Measurements from ENCODE around the gene TM9SF3. TPM values are rescaled to one million over a fixed set of nuclear protein-coding genes. Genes with fewer than 3 reads are reported as not detected.
A peak's percentile ranks its signal among the peaks of the same experiment; 100 is the strongest.

Gene TM9SF3
- polyA plus RNA-seq, 2 of the 4 experiments (the other 2 are of a cell fraction), result 92.9 to 138 TPM

DNA sequence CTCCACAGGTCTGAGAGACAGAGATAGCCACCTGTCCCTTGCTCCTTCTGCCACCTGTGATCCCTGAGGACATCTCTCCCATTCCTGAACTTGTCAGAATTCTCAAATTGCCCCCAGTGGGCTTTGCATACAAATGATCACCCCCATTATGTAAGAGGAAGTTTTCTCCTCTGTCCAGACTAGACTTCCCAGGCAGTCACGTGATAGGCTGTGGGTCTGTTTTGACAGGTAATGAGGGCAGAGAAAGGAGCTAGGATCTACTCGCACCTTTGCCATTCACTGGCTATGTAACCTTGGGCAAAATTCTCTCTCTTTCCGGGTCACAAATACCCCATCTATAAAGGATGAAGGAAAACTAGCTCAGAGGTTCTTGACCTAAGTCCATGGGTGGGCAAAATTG is 21.4 kb upstream of the TM9SF3 start:
- Histone ChIP-seq H3K4me2 (no peak overlapping the region), H3K27ac (no peak overlapping the region), H3K4me1 (peaks cover 6% of the 10 kb centered on the region; the same call in 2 of the 3 replicates), H3K9me3 (no peaks in the 10 kb centered on the region), H3K4me3 (no peak overlapping the region)
- FAIRE-seq (no peak), DNase-seq (ENCODE audit: low read depth in 1 of 2, low spot score in 1 of 2) (no peak), ATAC-seq (no peak)
- POLR2A ChIA-PET, result no interaction called here
- WGBS (ENCODE audit: missing lambda C conversion rate), result 75% methylated on average over 3 of the region's 3 CpGs
- TF ChIP-seq FOSB (CRISPR knock-in tag; IDR thresholded peaks at IDR 0.05) (no peak), GATA3 (IDR thresholded peaks at IDR 0.05; ENCODE audit: borderline replicate concordance) (no peak), JUNB (IDR thresholded peaks at IDR 0.05) (no peak), HOXB5 (CRISPR knock-in tag; IDR thresholded peaks at IDR 0.05) (no peak), RNF2 (IDR thresholded peaks at IDR 0.05; ENCODE audit: borderline replicate concordance, low read depth) (no peak), RARB (CRISPR knock-in tag; IDR thresholded peaks at IDR 0.05) (no peak)
- TF ChIP-seq, protein P1, sequence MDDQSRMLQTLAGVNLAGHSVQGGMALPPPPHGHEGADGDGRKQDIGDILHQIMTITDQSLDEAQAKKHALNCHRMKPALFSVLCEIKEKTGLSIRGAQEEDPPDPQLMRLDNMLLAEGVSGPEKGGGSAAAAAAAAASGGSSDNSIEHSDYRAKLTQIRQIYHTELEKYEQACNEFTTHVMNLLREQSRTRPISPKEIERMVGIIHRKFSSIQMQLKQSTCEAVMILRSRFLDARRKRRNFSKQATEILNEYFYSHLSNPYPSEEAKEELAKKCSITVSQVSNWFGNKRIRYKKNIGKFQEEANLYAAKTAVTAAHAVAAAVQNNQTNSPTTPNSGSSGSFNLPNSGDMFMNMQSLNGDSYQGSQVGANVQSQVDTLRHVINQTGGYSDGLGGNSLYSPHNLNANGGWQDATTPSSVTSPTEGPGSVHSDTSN (IDR thresholded peaks at IDR 0.05), result no peak
- TF ChIP-seq, protein P2, sequence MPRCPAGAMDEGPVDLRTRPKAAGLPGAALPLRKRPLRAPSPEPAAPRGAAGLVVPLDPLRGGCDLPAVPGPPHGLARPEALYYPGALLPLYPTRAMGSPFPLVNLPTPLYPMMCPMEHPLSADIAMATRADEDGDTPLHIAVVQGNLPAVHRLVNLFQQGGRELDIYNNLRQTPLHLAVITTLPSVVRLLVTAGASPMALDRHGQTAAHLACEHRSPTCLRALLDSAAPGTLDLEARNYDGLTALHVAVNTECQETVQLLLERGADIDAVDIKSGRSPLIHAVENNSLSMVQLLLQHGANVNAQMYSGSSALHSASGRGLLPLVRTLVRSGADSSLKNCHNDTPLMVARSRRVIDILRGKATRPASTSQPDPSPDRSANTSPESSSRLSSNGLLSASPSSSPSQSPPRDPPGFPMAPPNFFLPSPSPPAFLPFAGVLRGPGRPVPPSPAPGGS (IDR thresholded peaks at IDR 0.05), result no peak
- CTCF ChIA-PET, result interaction anchor here (2.3 kb wide), 1 partner anchor 12 kb away, joined by 5 read pairs; no protein-coding TSS in a partner anchor

DNA sequence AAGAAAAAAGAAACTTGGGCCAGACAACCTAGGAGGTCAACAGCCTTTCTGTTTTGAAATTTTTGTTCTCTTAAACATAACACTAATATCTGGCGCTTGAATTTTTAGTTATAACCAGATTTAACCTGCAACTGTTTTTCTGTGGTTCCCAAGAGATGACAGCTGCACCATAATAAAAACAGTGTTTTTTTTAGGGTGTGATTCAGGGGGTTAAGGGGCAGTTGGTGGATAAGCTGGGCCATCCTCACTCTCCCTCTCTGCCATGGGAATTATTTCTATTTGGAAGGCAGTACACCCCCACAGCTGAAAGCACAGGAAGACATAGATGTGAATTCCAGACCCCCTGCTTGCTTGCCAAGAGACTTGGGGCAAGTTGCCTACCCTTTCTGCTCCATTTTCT is 20.1 kb upstream of the TM9SF3 start:
- H3K4me1 ChIP-seq, result peaks cover under 1% of the 10 kb centered on the region; the same call in 1 of the 3 replicates
- ChIA-PET POLR2A (no interaction called here), CTCF (interaction anchor here (1.0 kb wide), 2 partner anchors 31 to 34 kb away, joined by 3 read pairs; no protein-coding TSS in a partner anchor)
- no peak overlapping the region for H3K27ac ChIP-seq
- no peak overlapping the region for H3K4me2 ChIP-seq
- no peak for DNase-seq (ENCODE audit: low read depth in 1 of 2, low spot score in 1 of 2)
- no peak for FAIRE-seq
- TF ChIP-seq TP53 (CRISPR knock-in tag; IDR thresholded peaks at IDR 0.05) (no peak), CEBPB (IDR thresholded peaks at IDR 0.05) (no peak), PHF8 (IDR thresholded peaks at IDR 0.05; ENCODE audit: borderline replicate concordance, low read depth) (no peak), BHLHE40 (IDR thresholded peaks at IDR 0.05; ENCODE audit: low read depth, low read length) (no peak), JUNB (IDR thresholded peaks at IDR 0.05) (no peak), GATA3 (IDR thresholded peaks at IDR 0.05; ENCODE audit: borderline replicate concordance) (no peak), POLR2A (IDR thresholded peaks at IDR 0.05; ENCODE audit: low read length) (no peak), HDAC2 (IDR thresholded peaks at IDR 0.05) (no peak), RCOR1 (IDR thresholded peaks at IDR 0.05; ENCODE audit: low read depth, low read length) (no peak), MAFK (IDR thresholded peaks at IDR 0.05; ENCODE audit: partially characterized antibody) (no peak), MAZ (IDR thresholded peaks at IDR 0.05; ENCODE audit: borderline replicate concordance, low read depth, low read length) (no peak), RFX5 (IDR thresholded peaks at IDR 0.05) (no peak)
- TF ChIP-seq, protein P3, sequence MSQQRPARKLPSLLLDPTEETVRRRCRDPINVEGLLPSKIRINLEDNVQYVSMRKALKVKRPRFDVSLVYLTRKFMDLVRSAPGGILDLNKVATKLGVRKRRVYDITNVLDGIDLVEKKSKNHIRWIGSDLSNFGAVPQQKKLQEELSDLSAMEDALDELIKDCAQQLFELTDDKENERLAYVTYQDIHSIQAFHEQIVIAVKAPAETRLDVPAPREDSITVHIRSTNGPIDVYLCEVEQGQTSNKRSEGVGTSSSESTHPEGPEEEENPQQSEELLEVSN (IDR thresholded peaks at IDR 0.05; ENCODE audit: borderline replicate concordance, low read depth), result no peak
- WGBS (ENCODE audit: missing lambda C conversion rate), result 89% methylated on average over 1 of the region's 1 CpG
- no peak for ATAC-seq
- H3K9me3 ChIP-seq, result no peaks in the 10 kb centered on the region
- H3K4me3 ChIP-seq, result no peak overlapping the region

DNA sequence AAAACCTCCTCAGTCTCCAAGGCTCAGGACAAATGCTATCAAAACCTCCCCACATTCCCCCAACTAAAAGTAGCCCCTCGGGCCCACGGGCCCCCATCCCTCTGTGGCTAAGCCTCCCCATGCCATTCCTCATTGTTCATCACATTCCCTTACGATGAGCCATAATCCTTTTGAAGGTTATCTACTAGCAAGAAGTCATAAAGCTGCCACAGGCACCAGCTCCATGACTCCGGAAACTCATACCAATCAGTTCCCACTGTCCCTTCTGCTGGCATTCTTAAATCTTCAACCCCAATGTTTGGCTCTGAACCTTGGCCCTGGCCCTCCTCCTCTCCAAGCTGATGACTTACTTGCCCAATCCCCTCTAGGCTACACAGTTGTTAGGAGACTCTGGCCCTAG is 19.4 kb upstream of the TM9SF3 start:
- H3K9me3 ChIP-seq, result no peaks in the 10 kb centered on the region
- no peak overlapping the region for H3K4me3 ChIP-seq
- H3K4me1 ChIP-seq, result no peaks in the 10 kb centered on the region
- WGBS (ENCODE audit: missing lambda C conversion rate), result 33% methylated on average over 4 of the region's 4 CpGs
- ChIA-PET CTCF (interaction anchor here (1.0 kb wide), 1 partner anchor 32 kb away, joined by 3 read pairs; no protein-coding TSS in a partner anchor), POLR2A (no interaction called here)
- no peak overlapping the region for H3K4me2 ChIP-seq
- H3K27ac ChIP-seq, result no peak overlapping the region
- FAIRE-seq (no peak), ATAC-seq (peak in 1 of 2 experiments; percentile 53; a peak in 3 of 6 replicates), DNase-seq (ENCODE audit: low read depth in 1 of 2, low spot score in 1 of 2) (no peak)
- TF ChIP-seq ESRRA (IDR thresholded peaks at IDR 0.05; ENCODE audit: borderline replicate concordance, low read length) (no peak), CBX2 (IDR thresholded peaks at IDR 0.05; ENCODE audit: borderline replicate concordance, low read depth) (no peak), ZNF302 (CRISPR knock-in tag; IDR thresholded peaks at IDR 0.05) (no peak), TP53 (CRISPR knock-in tag; IDR thresholded peaks at IDR 0.05) (no peak), NR3C1 (IDR thresholded peaks at IDR 0.05) (no peak), BHLHE40 (IDR thresholded peaks at IDR 0.05; ENCODE audit: low read depth, low read length) (no peak), FOSB (CRISPR knock-in tag; IDR thresholded peaks at IDR 0.05) (no peak), HOXB13 (CRISPR knock-in tag; IDR thresholded peaks at IDR 0.05; ENCODE audit: low read depth) (no peak), EHMT2 (IDR thresholded peaks at IDR 0.05; ENCODE audit: low read depth) (no peak), HOXA7 (CRISPR knock-in tag; IDR thresholded peaks at IDR 0.05) (no peak), KDM1A (IDR thresholded peaks at IDR 0.05; ENCODE audit: low read depth) (no peak), SREBF2 (IDR thresholded peaks at IDR 0.05) (no peak), RARB (CRISPR knock-in tag; IDR thresholded peaks at IDR 0.05) (no peak), KDM5A (IDR thresholded peaks at IDR 0.05) (no peak), RCOR1 (IDR thresholded peaks at IDR 0.05; ENCODE audit: low read depth, low read length) (no peak), JUNB (IDR thresholded peaks at IDR 0.05) (no peak), ZC3H11A (IDR thresholded peaks at IDR 0.05) (no peak)
- TF ChIP-seq, protein P4, sequence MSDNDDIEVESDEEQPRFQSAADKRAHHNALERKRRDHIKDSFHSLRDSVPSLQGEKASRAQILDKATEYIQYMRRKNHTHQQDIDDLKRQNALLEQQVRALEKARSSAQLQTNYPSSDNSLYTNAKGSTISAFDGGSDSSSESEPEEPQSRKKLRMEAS (IDR thresholded peaks at IDR 0.05), result no peak
